Measurements from ENCODE around the gene GMPS. TPM values are rescaled to one million over a fixed set of nuclear protein-coding genes. Genes with fewer than 3 reads are reported as not detected.

GMPS gene
- total and polyA plus RNA-seq, 2 of the 13 experiments (the other 11 are each of a cell fraction or from before 2014, with no cell fraction given) = 29.6 to 85.5 TPM

DNA sequence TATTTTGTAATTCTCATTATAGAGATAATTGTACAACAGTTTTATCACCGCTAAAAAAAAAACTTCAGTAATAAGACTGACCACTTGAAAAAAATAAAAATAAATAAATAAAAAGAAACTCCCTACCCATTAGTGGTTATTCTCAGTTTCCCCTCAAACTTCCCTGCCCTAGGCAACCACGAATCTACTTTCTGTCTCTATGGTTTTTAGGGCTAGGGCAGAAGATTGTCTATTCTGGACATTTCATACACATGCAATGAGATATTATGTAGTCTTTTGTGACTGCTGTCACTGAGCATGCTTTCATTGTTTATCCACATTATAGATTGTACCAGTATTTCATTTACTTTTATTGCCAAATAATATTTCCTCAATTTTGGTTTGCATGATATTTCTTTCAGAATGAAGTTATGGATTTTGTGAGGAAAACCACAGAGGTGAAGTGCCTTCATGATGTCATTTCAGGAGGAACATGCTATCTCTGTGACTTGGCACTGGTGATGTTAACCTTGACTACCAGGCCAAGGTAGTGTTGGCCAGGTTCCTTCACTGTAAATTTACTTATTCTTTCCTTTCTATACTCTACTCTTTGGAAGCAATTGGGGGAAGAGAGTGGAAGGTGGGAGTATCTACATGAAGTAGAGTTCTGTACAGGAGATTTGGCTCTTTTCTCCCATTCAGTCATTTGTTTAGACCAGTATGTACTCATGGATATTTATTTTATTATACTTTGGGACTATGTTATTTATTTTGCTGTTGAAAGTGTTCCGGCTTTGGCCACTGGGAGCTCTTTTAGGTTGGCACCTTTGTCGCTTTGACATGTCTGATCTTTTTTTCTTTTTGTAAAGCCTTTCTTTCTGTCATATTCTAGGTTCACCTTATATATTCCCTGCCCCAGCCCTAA, 86.3 kb downstream of the GMPS start:
- H3K9ac ChIP-seq (ENCODE audit: insufficient read depth, low read depth, low read length) = no peak overlapping the region
- no peaks in the 10 kb centered on the region for H3K79me2 ChIP-seq (ENCODE audit: insufficient read depth, low read length)
- DNase-seq (ENCODE audit: low spot score) (no peak), ATAC-seq (no peak), FAIRE-seq (no peak)
- H3K4me2 ChIP-seq (ENCODE audit: low read depth, low read length) = no peak overlapping the region
- CTCF ChIA-PET (ENCODE audit: low intra/inter-chr PET ratio, low total read pairs) = no interaction called here
- H3K36me3 ChIP-seq (replicated peaks in 1 of 2; ENCODE audit: control insufficient read depth in 1 of 2, insufficient read depth in 2 of 2, low read length in 2 of 2) = no peaks in the 10 kb centered on the region
- H2AFZ ChIP-seq (ENCODE audit: low read length) = no peak overlapping the region
- in situ Hi-C loops (cut with HindIII; ENCODE audit: extremely low pct_ligation_motif_present, low pct_unique_long_range_greater_than_20kb) = loop anchor here (25.0 kb wide), 1 partner anchor 594 kb away; no protein-coding TSS in a partner anchor
- intact Hi-C loops (cut with micrococcal nuclease; ENCODE audit: unreplicated experiment) = no loop called here
- no peaks in the 10 kb centered on the region for H3K4me1 ChIP-seq (ENCODE audit: insufficient read depth, low read length)
- TF ChIP-seq IRF2 (CRISPR knock-in tag; IDR thresholded peaks at IDR 0.05) (no peak), ZNF841 (CRISPR knock-in tag; IDR thresholded peaks at IDR 0.05; ENCODE audit: borderline replicate concordance) (no peak), NFYC (CRISPR knock-in tag; IDR thresholded peaks at IDR 0.05) (no peak), NFRKB (IDR thresholded peaks at IDR 0.05) (no peak), PHF8 (CRISPR knock-in tag; IDR thresholded peaks at IDR 0.05) (no peak), ESRRA (CRISPR knock-in tag; IDR thresholded peaks at IDR 0.05; ENCODE audit: low read depth) (no peak), ZNF280D (CRISPR knock-in tag; IDR thresholded peaks at IDR 0.05) (no peak), MIER2 (CRISPR knock-in tag; IDR thresholded peaks at IDR 0.05) (no peak), U2AF1 (optimal IDR thresholded peaks at IDR 0.05; ENCODE audit: low read depth, low read length) (no peak), ZNF282 (IDR thresholded peaks at IDR 0.05; ENCODE audit: partially characterized antibody) (no peak)
- TF ChIP-seq, protein P1, sequence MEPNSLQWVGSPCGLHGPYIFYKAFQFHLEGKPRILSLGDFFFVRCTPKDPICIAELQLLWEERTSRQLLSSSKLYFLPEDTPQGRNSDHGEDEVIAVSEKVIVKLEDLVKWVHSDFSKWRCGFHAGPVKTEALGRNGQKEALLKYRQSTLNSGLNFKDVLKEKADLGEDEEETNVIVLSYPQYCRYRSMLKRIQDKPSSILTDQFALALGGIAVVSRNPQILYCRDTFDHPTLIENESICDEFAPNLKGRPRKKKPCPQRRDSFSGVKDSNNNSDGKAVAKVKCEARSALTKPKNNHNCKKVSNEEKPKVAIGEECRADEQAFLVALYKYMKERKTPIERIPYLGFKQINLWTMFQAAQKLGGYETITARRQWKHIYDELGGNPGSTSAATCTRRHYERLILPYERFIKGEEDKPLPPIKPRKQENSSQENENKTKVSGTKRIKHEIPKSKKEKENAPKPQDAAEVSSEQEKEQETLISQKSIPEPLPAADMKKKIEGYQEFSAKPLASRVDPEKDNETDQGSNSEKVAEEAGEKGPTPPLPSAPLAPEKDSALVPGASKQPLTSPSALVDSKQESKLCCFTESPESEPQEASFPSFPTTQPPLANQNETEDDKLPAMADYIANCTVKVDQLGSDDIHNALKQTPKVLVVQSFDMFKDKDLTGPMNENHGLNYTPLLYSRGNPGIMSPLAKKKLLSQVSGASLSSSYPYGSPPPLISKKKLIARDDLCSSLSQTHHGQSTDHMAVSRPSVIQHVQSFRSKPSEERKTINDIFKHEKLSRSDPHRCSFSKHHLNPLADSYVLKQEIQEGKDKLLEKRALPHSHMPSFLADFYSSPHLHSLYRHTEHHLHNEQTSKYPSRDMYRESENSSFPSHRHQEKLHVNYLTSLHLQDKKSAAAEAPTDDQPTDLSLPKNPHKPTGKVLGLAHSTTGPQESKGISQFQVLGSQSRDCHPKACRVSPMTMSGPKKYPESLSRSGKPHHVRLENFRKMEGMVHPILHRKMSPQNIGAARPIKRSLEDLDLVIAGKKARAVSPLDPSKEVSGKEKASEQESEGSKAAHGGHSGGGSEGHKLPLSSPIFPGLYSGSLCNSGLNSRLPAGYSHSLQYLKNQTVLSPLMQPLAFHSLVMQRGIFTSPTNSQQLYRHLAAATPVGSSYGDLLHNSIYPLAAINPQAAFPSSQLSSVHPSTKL (CRISPR knock-in tag; IDR thresholded peaks at IDR 0.05) = no peak
- POLR2A ChIA-PET = no interaction called here
- H3K4me3 ChIP-seq (replicated peaks in 1 of 3; ENCODE audit: insufficient read depth in 1 of 3, low read depth in 2 of 3, low read length in 3 of 3) = no peak overlapping the region
- BruUV-seq (replicated peaks) = no TSS peak
- no peaks in the 10 kb centered on the region for H4K20me1 ChIP-seq (ENCODE audit: insufficient read depth, low read length)
- peaks cover 12% of the 10 kb centered on the region; the same call in 1 of the 2 replicates for H3K9me3 ChIP-seq (ENCODE audit: low read length)
- no peak overlapping the region for H3K27ac ChIP-seq (ENCODE audit: extremely low read length, insufficient read depth, low read length)
- WGBS (ENCODE audit: low lambda C conversion rate) = 92% methylated on average over 4 of the region's 4 CpGs
- H3K27me3 ChIP-seq (ENCODE audit: control insufficient read depth in 1 of 2, insufficient read depth in 2 of 2, low read length in 2 of 2) = no peaks in the 10 kb centered on the region
